IPS-15b (cell line): Measurements from ENCODE around the gene EPB41L5.

ENCODE experiments used
- H3K27me3 ChIP-seq: one replicate; pipeline ENCODE4 v1.6.1; 2013; ENCODE audit warnings: low read length; ENCODE audit not compliant: control insufficient read depth, insufficient read depth
- H3K36me3 ChIP-seq: one replicate; pipeline ENCODE4 v1.6.1; 2013; ENCODE audit warnings: low read length; ENCODE audit not compliant: control insufficient read depth, insufficient read depth
- H3K4me1 ChIP-seq: one replicate; pipeline ENCODE4 v1.6.1; 2013; ENCODE audit warnings: mild to moderate bottlenecking, low read length; ENCODE audit not compliant: control insufficient read depth, insufficient read depth
- H3K4me3 ChIP-seq: one replicate; pipeline ENCODE4 v1.5.1; 2013; ENCODE audit warnings: low read depth, low read length
- H3K9ac ChIP-seq: one replicate; pipeline ENCODE4 v1.6.1; 2013; ENCODE audit warnings: low read depth, mild to moderate bottlenecking, low read length
- H3K9me3 ChIP-seq: one replicate; pipeline ENCODE4 v1.6.1; 2013; ENCODE audit warnings: mild to moderate bottlenecking, low read length; ENCODE audit not compliant: control insufficient read depth, insufficient read depth

The EPB41L5 gene

GRCh38 chr2:120224256-120224655, 211.4 kb downstream of the EPB41L5 start:
- Histone ChIP-seq H3K36me3 (peaks cover 5% of the 10 kb centered on the region), H3K9me3 (peaks cover 5% of the 10 kb centered on the region), H3K4me1 (peaks cover 5% of the 10 kb centered on the region), H3K4me3 (peak overlapping the region; percentile 63), H3K9ac (no peak overlapping the region), H3K27me3 (peaks cover 48% of the 10 kb centered on the region)

- Histone ChIP-seq H3K4me1 (peaks cover 5% of the 10 kb centered on the region), H3K4me3 (no peak overlapping the region), H3K9me3 (peaks cover 5% of the 10 kb centered on the region), H3K9ac (no peak overlapping the region), H3K27me3 (peaks cover 48% of the 10 kb centered on the region), H3K36me3 (peaks cover 5% of the 10 kb centered on the region)
Measured at GRCh38 chr2:120224735-120225548, 212.1 kb downstream of the EPB41L5 start.

- H3K9ac ChIP-seq, result no peak overlapping the region
- H3K4me3 ChIP-seq, result no peak overlapping the region
- peaks cover 5% of the 10 kb centered on the region for H3K9me3 ChIP-seq
- H3K27me3 ChIP-seq, result peaks cover 48% of the 10 kb centered on the region
- H3K4me1 ChIP-seq, result peaks cover 5% of the 10 kb centered on the region
- H3K36me3 ChIP-seq, result peaks cover 5% of the 10 kb centered on the region
Measured at GRCh38 chr2:120225549-120226065, 212.7 kb downstream of the EPB41L5 start.

GRCh38 chr2:120226316-120226715, 213.4 kb downstream of the EPB41L5 start:
- Histone ChIP-seq H3K4me1 (peaks cover 5% of the 10 kb centered on the region), H3K27me3 (peaks cover 48% of the 10 kb centered on the region)

GRCh38 chr2:120227111-120227991, 214.5 kb downstream of the EPB41L5 start:
- H3K4me1 ChIP-seq, result peaks cover 5% of the 10 kb centered on the region

More at GRCh38 chr2:120226316-120226715, 213.4 kb downstream of the EPB41L5 start:
- H3K36me3 ChIP-seq, result peaks cover 5% of the 10 kb centered on the region
- peaks cover 5% of the 10 kb centered on the region for H3K9me3 ChIP-seq
- no peak overlapping the region for H3K9ac ChIP-seq
- H3K4me3 ChIP-seq, result no peak overlapping the region

GRCh38 chr2:120228503-120228902, 215.6 kb downstream of the EPB41L5 start:
- Histone ChIP-seq H3K27me3 (peaks cover 38% of the 10 kb centered on the region), H3K9me3 (no peaks in the 10 kb centered on the region), H3K9ac (no peak overlapping the region), H3K4me3 (no peak overlapping the region), H3K36me3 (no peaks in the 10 kb centered on the region), H3K4me1 (peaks cover 3% of the 10 kb centered on the region)

More at GRCh38 chr2:120227111-120227991, 214.5 kb downstream of the EPB41L5 start:
- H3K36me3 ChIP-seq, result peaks cover 1% of the 10 kb centered on the region
- H3K9ac ChIP-seq, result no peak overlapping the region
- H3K9me3 ChIP-seq, result peaks cover 2% of the 10 kb centered on the region
- no peak overlapping the region for H3K4me3 ChIP-seq
- peaks cover 41% of the 10 kb centered on the region for H3K27me3 ChIP-seq
